ENCODE measurements around the gene OR2A2. TPM values are rescaled to one million over a fixed set of nuclear protein-coding genes. Genes with fewer than 3 reads are reported as not detected.

OR2A2 gene
- total and polyA plus RNA-seq, 2 donors (not counting 3 experiments of a cell fraction or from before 2014, with no cell fraction given): not detected

DNA sequence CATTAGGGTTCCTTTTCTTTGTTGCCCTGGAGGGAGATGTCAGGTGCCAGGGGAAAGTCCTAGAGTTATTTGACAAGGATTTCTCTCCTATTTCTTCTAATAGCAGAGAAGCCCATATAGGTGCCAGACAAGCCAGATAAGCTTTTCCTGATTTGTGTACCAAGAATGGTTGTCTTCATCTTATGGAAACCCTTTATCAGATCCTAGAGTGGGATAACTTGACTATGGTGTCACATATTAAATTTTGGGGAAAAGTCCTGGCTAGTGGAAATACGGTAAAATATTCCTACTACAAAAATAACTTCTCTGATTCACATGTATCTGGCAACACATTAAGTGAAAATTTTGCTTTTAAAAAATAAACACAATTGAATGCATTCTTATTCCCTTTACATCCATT is 22.2 kb upstream of the OR2A2 start:
- Histone ChIP-seq H3K4me2 (ENCODE audit: insufficient read depth, low read length) (no peak overlapping the region), H3K27ac (ENCODE audit: insufficient read depth, low read depth, low read length) (no peak overlapping the region), H3K9me3 (replicated peaks; ENCODE audit: control insufficient read depth, insufficient read depth, low read length) (no peaks in the 10 kb centered on the region), H4K20me1 (replicated peaks; ENCODE audit: control insufficient read depth, extremely low read depth, insufficient read depth, low read length) (no peaks in the 10 kb centered on the region), H3K36me3 (ENCODE audit: control insufficient read depth in 2 of 2, extremely low read depth in 1 of 2, insufficient read depth in 2 of 2, low read length in 2 of 2) (no peaks in the 10 kb centered on the region), H3K4me1 (ENCODE audit: control insufficient read depth, extremely low read depth, insufficient read depth, low read length) (no peaks in the 10 kb centered on the region), H3K79me2 (ENCODE audit: control insufficient read depth, insufficient read depth, low read length) (no peaks in the 10 kb centered on the region), H3K9me1 (replicated peaks; ENCODE audit: control insufficient read depth, extremely low read depth, insufficient read depth, low read length) (no peaks in the 10 kb centered on the region), H3K9ac (replicated peaks; ENCODE audit: extremely low read depth, insufficient read depth, low read length) (no peak overlapping the region), H3K4me3 (replicated peaks in 1 of 3; ENCODE audit: insufficient read depth in 1 of 3, low read depth in 1 of 3, low read length in 3 of 3) (no peak overlapping the region), H3K27me3 (ENCODE audit: control insufficient read depth in 2 of 2, insufficient read depth in 2 of 2, low read length in 2 of 2) (peaks cover 0 to 2% of the 10 kb centered on the region in 2 experiments), H2AFZ (ENCODE audit: low read depth, low read length) (no peak overlapping the region)
- TF ChIP-seq MYC (IDR thresholded peaks at IDR 0.05; ENCODE audit: low read depth, low read length) (no peak), POLR2A (IDR thresholded peaks at IDR 0.05; ENCODE audit: low read depth, low read length) (no peak), GATA2 (IDR thresholded peaks at IDR 0.05; ENCODE audit: insufficient read depth, insufficient read length, low read depth, low read length) (no peak), POLR2AphosphoS5 (IDR thresholded peaks at IDR 0.05; ENCODE audit: insufficient read depth, low read depth, low read length) (no peak), JUN (IDR thresholded peaks at IDR 0.05; ENCODE audit: borderline replicate concordance, insufficient read depth, insufficient read length, low read depth) (no peak), EZH2 (IDR thresholded peaks at IDR 0.05; ENCODE audit: borderline replicate concordance, low read depth, low read length, severe bottlenecking) (no peak), FOS (IDR thresholded peaks at IDR 0.05; ENCODE audit: borderline replicate concordance, insufficient read depth, low read length) (no peak)
- TF ChIP-seq, protein P1, sequence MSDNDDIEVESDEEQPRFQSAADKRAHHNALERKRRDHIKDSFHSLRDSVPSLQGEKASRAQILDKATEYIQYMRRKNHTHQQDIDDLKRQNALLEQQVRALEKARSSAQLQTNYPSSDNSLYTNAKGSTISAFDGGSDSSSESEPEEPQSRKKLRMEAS (IDR thresholded peaks at IDR 0.05; ENCODE audit: insufficient read depth, insufficient read length): no peak
- TF ChIP-seq, protein P2, sequence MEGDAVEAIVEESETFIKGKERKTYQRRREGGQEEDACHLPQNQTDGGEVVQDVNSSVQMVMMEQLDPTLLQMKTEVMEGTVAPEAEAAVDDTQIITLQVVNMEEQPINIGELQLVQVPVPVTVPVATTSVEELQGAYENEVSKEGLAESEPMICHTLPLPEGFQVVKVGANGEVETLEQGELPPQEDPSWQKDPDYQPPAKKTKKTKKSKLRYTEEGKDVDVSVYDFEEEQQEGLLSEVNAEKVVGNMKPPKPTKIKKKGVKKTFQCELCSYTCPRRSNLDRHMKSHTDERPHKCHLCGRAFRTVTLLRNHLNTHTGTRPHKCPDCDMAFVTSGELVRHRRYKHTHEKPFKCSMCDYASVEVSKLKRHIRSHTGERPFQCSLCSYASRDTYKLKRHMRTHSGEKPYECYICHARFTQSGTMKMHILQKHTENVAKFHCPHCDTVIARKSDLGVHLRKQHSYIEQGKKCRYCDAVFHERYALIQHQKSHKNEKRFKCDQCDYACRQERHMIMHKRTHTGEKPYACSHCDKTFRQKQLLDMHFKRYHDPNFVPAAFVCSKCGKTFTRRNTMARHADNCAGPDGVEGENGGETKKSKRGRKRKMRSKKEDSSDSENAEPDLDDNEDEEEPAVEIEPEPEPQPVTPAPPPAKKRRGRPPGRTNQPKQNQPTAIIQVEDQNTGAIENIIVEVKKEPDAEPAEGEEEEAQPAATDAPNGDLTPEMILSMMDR (IDR thresholded peaks at IDR 0.05; ENCODE audit: extremely low read depth in 1 of 2, insufficient read depth in 1 of 2, low read depth in 1 of 2, low read length in 2 of 2): no peak
- FAIRE-seq (no peak), DNase-seq (ENCODE audit: low read depth, low spot score) (no peak)
- dilution Hi-C loops (cut with MboI; ENCODE audit: extremely low pct_ligation_motif_present, low sequenced_read_pairs): no loop called here
- BruUV-seq (replicated peaks): no TSS peak
- ChIA-PET POLR2A (no interaction called here), CTCF (no interaction called here)
- intact Hi-C loops (cut with micrococcal nuclease): no loop called here

All from endothelial cell of umbilical vein (primary cell).